HG02642 (cell line): ENCODE results near the gene NSFL1C.

Experiments used
- ATAC-seq: cut with Tn5 transposase; IDR thresholded peaks from one replicate; pipeline ENCODE4 v1.9.1; 2021; ENCODE audit warnings: mild to moderate bottlenecking; ENCODE audit not compliant: unreplicated experiment, poor library complexity

NSFL1C gene

GRCh38 chr20:1486566-1486965, 19.9 kb upstream of the NSFL1C start:
- no peak for ATAC-seq

GRCh38 chr20:1484438-1485116, 17.9 kb upstream of the NSFL1C start:
- no peak for ATAC-seq

GRCh38 chr20:1479831-1480595, 13.4 kb upstream of the NSFL1C start:
- ATAC-seq = no peak

GRCh38 chr20:1478566-1478965, 11.9 kb upstream of the NSFL1C start:
- no peak for ATAC-seq

DNA sequence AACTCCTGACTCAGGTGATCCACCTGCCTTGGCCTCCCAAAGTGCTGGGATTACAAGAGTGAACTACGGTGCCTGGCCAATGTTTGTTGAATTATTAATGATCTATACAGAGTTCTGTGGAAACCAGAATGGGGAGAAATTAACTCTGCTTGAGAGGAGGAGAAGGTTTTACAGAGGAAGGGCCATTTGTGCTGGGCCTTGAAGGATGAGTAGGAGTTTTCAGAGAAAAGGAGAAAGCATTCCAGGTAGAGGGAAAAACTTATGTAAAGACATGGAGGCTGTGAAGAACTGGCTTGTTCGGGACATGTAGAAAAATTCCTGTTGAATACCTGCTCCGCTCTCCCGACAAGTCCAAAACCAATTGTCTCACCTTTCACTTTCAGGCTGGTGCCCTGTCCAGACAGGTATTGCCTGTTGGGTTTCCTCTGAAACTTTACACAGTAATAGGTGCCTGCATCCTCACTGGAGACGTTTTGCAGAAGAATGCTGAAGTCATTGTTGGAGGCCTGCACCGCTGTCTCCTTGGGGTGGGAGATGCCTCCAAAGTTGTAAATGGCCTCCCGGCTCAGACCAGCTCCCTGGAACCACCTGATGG, 11.3 kb upstream of the NSFL1C start:
- ATAC-seq = no peak

- no peak for ATAC-seq
Measured at GRCh38 chr20:1474817-1475603, 8.4 kb upstream of the NSFL1C start.

GRCh38 chr20:1474325-1474724, 7.7 kb upstream of the NSFL1C start:
- ATAC-seq = no peak

DNA sequence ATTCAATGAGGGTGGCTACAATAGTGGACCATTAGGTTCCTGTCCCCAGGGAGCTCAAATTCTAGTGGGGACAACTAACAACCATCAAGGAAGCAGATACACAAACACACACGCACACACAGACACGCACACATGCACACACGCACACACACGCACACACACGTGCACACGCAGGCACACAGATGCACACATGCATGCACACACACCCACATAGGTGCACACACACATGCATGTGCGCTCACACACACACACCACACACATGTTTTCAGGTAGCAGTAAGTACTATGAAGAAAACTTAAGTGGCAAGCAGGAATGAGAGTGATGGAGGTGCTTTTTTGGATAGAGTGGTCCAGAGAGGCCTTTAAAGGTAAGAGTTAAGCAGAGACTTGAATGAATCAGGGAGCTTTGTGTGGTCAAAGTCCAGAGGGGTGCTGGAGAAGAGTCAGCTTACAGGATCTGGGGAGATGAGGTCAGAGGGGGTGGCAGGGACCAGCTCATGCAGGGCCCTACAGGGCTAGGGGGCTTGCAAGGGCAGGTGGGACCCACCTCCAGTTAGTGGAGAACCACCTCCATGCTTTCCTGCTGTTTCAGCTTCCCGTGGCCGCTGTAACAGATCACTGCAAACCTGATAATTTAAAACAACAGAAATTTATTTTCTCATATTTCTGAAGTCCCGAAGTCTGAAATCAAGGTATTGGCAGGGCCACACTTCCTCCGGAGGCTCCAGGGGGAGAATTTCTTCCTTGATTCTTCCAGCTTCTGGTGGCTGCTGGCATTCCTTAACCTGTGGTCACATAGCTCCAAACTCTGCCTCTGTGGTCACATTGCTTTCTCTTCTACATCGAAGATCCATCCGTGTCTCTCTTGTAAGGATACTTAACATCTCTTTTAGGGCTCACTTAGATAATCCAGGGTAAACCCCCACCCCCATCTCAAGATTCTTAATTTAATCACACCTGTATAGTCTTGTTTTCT, 6.9 kb upstream of the NSFL1C start:
- ATAC-seq = no peak

DNA sequence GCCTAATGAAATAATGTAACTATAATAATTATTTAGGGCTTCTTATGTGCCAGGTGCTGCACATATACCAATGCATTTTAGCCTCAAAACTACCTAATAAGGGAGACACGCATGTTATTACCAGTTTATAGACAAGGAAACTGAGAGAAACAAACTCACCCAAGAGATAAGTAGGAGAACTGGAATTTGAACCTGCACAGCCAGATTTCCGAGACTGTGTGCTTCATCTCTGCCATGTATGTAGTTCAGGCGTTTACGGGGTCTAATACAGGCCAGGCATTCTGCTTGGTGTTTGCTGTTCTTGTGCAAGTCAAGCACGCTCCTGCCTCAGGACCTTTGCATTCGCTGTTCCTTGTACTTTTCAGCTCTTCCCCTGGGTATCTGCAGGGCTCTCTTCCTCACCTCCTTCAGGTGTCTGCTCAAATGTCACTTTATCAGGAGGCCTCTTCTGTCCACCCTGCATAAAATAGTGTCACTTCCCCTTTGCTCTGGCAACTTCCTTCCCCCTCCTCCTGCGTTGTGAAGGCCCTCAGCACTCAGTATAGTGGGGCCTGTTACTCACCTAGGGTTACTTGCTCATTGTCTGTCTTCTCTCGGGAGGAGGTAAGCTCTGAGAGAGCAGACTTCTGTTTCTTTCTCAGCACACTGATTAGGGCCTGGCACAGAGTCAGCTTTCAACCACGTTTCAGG, 6.1 kb upstream of the NSFL1C start:
- ATAC-seq = no peak

- no peak for ATAC-seq
Measured at GRCh38 chr20:1471242-1471641, 4.6 kb upstream of the NSFL1C start.

DNA sequence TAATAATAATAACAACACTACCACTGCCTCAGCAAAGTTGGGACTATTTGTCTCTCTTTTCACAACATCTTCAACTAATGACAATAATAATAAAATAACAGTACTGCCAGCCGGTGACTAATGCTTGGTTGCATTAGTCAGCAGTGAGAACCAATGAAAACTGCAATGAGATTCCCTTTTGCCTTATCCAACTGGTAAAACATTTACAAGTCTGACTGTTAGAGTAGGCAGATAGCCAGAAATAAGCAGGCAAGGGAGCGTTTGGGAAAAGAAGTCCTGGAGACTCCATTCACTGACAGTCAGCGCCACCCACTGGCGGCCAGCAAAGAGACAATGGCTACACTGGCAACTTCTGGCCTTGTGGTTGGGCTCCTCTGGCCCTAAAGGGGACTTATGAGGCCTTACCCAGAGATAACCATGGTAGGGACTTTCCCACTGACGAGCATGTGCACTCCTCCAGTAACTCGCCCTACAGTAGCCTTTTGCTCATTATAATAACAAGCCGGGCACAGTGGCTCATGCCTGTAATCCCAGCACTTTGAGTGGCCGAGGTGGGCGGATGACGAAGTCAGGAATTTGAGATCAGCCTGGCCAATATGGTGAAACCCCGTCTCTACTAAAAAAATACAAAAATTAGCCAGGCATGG, 3.4 kb upstream of the NSFL1C start:
- no peak for ATAC-seq

- ATAC-seq = no peak
Measured at GRCh38 chr20:1469306-1469905, 2.8 kb upstream of the NSFL1C start.

GRCh38 chr20:1468117-1468624, 1.5 kb upstream of the NSFL1C start:
- no peak for ATAC-seq

- no peak for ATAC-seq
Measured at GRCh38 chr20:1467355-1468116, 887 bp upstream of the NSFL1C start.

- no peak for ATAC-seq
Measured at GRCh38 chr20:1467082-1467354, 369 bp upstream of the NSFL1C start.

DNA sequence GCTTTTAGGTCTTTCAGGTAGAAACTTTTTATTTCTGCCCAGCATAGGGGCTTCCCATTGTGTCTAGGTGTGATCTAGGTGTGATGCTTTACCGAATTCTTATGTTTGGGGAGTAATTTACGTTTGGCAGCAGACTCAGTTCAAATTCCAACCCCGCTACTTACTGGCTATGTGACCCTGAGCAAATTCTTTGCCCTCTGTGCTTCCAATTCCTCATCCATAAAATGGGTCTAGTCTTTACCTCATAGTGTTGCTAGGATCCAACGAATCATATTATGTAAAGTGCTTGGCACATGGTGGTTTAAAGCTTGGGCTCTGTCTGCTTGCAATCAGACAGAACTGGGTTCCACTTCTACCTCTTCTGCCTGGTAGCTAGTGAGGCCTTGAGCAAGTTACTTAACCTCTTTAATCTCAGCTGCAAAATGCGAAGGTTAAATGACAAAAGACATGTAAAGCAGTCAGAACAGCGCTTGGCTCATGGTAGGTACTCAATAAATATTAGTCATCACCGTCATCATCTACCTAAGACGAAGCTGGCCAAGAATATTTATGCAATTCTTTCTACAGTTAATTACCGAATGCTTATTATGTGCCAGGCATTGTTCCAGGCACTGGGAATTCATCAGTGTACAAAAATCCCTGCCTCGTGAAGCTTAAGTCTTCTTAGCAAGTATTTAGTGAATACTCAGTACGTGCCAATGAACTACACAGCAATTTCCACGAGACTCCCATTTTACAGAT, 1.0 kb downstream of the NSFL1C start:
- no peak for ATAC-seq
